ENCODE results near the gene KRT7.
A peak's percentile ranks its signal among the peaks of the same experiment; 100 is the strongest.
"Not testable (repeated sequence)": the region's sequence is repeated elsewhere in the genome, so short reads cannot be mapped to it uniquely, and the experiment has no call there.

The KRT7 gene

GRCh38 chr12:52280796-52281560 is 47.9 kb downstream of the KRT7 start:
- DNase-seq, result peak; percentile 97

- DNase-seq, result no peak
Observed at GRCh38 chr12:52284562-52285171, 51.6 kb downstream of the KRT7 start.

- peak; percentile 69 for DNase-seq
Observed at GRCh38 chr12:52285172-52285745, 52.2 kb downstream of the KRT7 start.

- no peak for DNase-seq
Observed at GRCh38 chr12:52285851-52286530, 52.9 kb downstream of the KRT7 start.

- DNase-seq, result not testable (repeated sequence)
Observed at GRCh38 chr12:52286857-52287785, 54.1 kb downstream of the KRT7 start.

- DNase-seq, result not testable (repeated sequence)
Observed at GRCh38 chr12:52287816-52288805, 55.1 kb downstream of the KRT7 start.

GRCh38 chr12:52290483-52291134 is 57.6 kb downstream of the KRT7 start:
- DNase-seq, result not testable (repeated sequence)

GRCh38 chr12:52291267-52291935 is 58.4 kb downstream of the KRT7 start, which contains the start of gene KRT81:
Gene KRT81 (minus strand): TSS chr12:52291534. CDS start chr12:52291465, 69 bp downstream.
- DNase-seq, result no peak

- DNase-seq, result no peak
Observed at GRCh38 chr12:52293926-52294325, 60.9 kb downstream of the KRT7 start.

GRCh38 chr12:52294803-52295202 is 61.8 kb downstream of the KRT7 start:
- DNase-seq, result no peak

- no peak for DNase-seq
Observed at GRCh38 chr12:52295663-52296062, 62.6 kb downstream of the KRT7 start.

GRCh38 chr12:52296572-52297215 is 63.7 kb downstream of the KRT7 start:
- no peak for DNase-seq
